B cell (primary cell): Measurements from ENCODE around the gene PTGER2. TPM values are rescaled to one million over a fixed set of nuclear protein-coding genes. Genes with fewer than 3 reads are reported as not detected.

ENCODE experiments used
- ATAC-seq: fragments of 200-7000 bp; cut with Tn5 transposase; one replicate; pipeline ENCODE4 v1.10.0; 2021; ENCODE audit warnings: low read depth, mild to moderate bottlenecking, moderate number of reproducible peaks, moderate library complexity
- CTCF ChIA-PET: fragments of 350-600 bp; sonication (Branson Sonifier 250); formaldehyde crosslinking; loops from one replicate; lab custom pipeline; 2021; ENCODE audit warnings: antibody characterized with exemption, inconsistent platforms; lab: Charles Lee
- POLR2A ChIA-PET: fragments of 350-600 bp; sonication (Branson Sonifier 250); formaldehyde crosslinking; loops from one replicate; lab custom pipeline; 2021; ENCODE audit warnings: antibody characterized with exemption; lab: Charles Lee
- DNase-seq: peaks from one replicate; pipeline ENCODE4 v3.0.0; 2013
- H2AFZ ChIP-seq: 2 replicates; pipeline ENCODE4 v1.6.1; 2012; ENCODE audit warnings: mild to moderate bottlenecking, low read depth, low read length; ENCODE audit not compliant: insufficient read depth, poor library complexity, severe bottlenecking
- H3K27ac ChIP-seq, 2 donors: 1 replicate in 1 of 2; 2 replicates in 1 of 2; pipeline ENCODE4 v1.5.1; 2012 to 2013; ENCODE audit warnings: low read length in 2 of 2, mild to moderate bottlenecking in 2 of 2, moderate library complexity in 1 of 2
- H3K27me3 ChIP-seq, 4 experiments: fragments of 200-600 bp in 1 of 4; sonication (generic) in 1 of 4; replicated peaks in 1 of 4; 1 replicate in 2 of 4; 2 replicates in 2 of 4; pipeline versions ENCODE4 v1.6.1 to v1.7.0; 2013 to 2016; ENCODE audit warnings: low read length in 3 of 4, mild to moderate bottlenecking in 2 of 4, mixed read lengths in 1 of 4, moderate library complexity in 1 of 4; ENCODE audit not compliant: insufficient read depth in 4 of 4, control insufficient read depth in 3 of 4; ENCODE audit errors: control extremely low read depth in 1 of 4
- H3K36me3 ChIP-seq, 2 experiments: replicated peaks in 1 of 2; 1 replicate in 1 of 2; 2 replicates in 1 of 2; pipeline versions ENCODE4 v1.6.1 to v1.7.1; 2013; ENCODE audit warnings: low read length in 1 of 2; ENCODE audit not compliant: insufficient read depth in 2 of 2, control insufficient read depth in 1 of 2; ENCODE audit errors: control extremely low read depth in 1 of 2, extremely low read depth in 1 of 2
- H3K4me1 ChIP-seq, 2 donors: fragments of 200-600 bp in 1 of 2; sonication (generic) in 1 of 2; 1 replicate in 1 of 2; 2 replicates in 1 of 2; pipeline versions ENCODE4 v1.5.1 to v1.6.1; 2013 to 2017; ENCODE audit warnings: low read length in 2 of 2; ENCODE audit not compliant: control insufficient read depth in 2 of 2, insufficient read depth in 2 of 2
- H3K4me2 ChIP-seq: replicated peaks from 2 replicates; pipeline ENCODE3; 2012; ENCODE audit warnings: mild to moderate bottlenecking, low read depth, low read length; ENCODE audit not compliant: poor library complexity, severe bottlenecking
- H3K4me3 ChIP-seq, 5 experiments: fragments of 200-600 bp in 1 of 5; sonication (generic) in 1 of 5; 1 replicate in 3 of 5; 2 replicates in 2 of 5; pipeline versions ENCODE4 v1.5.1 to v1.7.0; 2011 to 2016; ENCODE audit warnings: low read length in 4 of 5, mild to moderate bottlenecking in 4 of 5, low read depth in 2 of 5, control low read depth in 1 of 5, moderate library complexity in 1 of 5; ENCODE audit not compliant: insufficient read depth in 1 of 5; ENCODE audit errors: control extremely low read depth in 1 of 5, extremely low read depth in 1 of 5
- H3K79me2 ChIP-seq: fragments of 200-600 bp; sonication (generic); one replicate; pipeline ENCODE4 v1.6.0; 2016; ENCODE audit warnings: low read length; ENCODE audit not compliant: control insufficient read depth, insufficient read depth
- H3K9ac ChIP-seq: fragments of 200-600 bp; sonication (generic); 2 replicates; pipeline ENCODE4 v1.6.1; 2017; ENCODE audit warnings: mild to moderate bottlenecking, low read length, moderate library complexity
- H3K9me3 ChIP-seq, 3 donors: one replicate each; pipeline versions ENCODE4 v1.6.1 to v1.7.1; 2013; ENCODE audit warnings: low read length in 2 of 3; ENCODE audit not compliant: control insufficient read depth in 2 of 3, insufficient read depth in 1 of 3; ENCODE audit errors: control extremely low read depth in 1 of 3
- H4K20me1 ChIP-seq: 2 replicates; pipeline ENCODE4 v1.6.0; 2012; ENCODE audit warnings: mild to moderate bottlenecking, low read length; ENCODE audit not compliant: insufficient read depth, control insufficient read depth, poor library complexity, severe bottlenecking
- H3K27ac Mint-ChIP-seq: one replicate; pipeline ENCODE4 v1.8.0; 2021; ENCODE audit warnings: mixed read lengths
- H3K27me3 Mint-ChIP-seq: one replicate; pipeline ENCODE4 v1.8.0; 2021; ENCODE audit warnings: mixed read lengths
- H3K4me1 Mint-ChIP-seq: one replicate; pipeline ENCODE4 v1.8.0; 2021; ENCODE audit warnings: mixed read lengths
- H3K4me3 Mint-ChIP-seq: one replicate; pipeline ENCODE4 v1.8.0; 2021; ENCODE audit warnings: mixed read lengths
- H3K9me3 Mint-ChIP-seq: one replicate; pipeline ENCODE4 v1.8.0; 2022; ENCODE audit warnings: mixed read lengths; ENCODE audit not compliant: insufficient read depth
- CTCF ChIP-seq: fragments of 200-600 bp; IDR thresholded peaks from one replicate; pipeline ENCODE4 v1.8.0; 2022; ENCODE audit warnings: antibody characterized with exemption, mild to moderate bottlenecking
- EZH2 ChIP-seq: IDR thresholded peaks from 2 replicates; pipeline ENCODE4 v1.6.1; 2012; ENCODE audit warnings: borderline replicate concordance, low read depth, mild to moderate bottlenecking, moderate library complexity, low read length; ENCODE audit not compliant: insufficient read depth, poor library complexity, severe bottlenecking
- WGBS: methylation state at CpG from one replicate; pipeline ENCODE4 v1.1.5; 2013; ENCODE audit warnings: missing lambda C conversion rate; ENCODE audit not compliant: insufficient coverage; 5-methylcytosine and 5-hydroxymethylcytosine counted together
- intact Hi-C: fragments of 100-400 bp; cut with micrococcal nuclease; formaldehyde crosslinking; loops from one replicate; pipeline ENCODE4 v1.10.0; 2022
- polyA plus RNA-seq: library from polyadenylated mRNA; depleted of rRNA; stranded (reverse); fragments of >200 nt; gene quantifications from 2 replicates; pipeline ENCODE4 v1.2.3, GENCODE V29; 2012
- total RNA-seq, 2 donors: library from RNA; stranded (reverse); fragments of 120-200 nt in 1 of 2; gene quantifications; 1 replicate in 1 of 2; 2 replicates in 1 of 2; pipeline versions ENCODE4 v1.2.3 to v1.2.4, GENCODE V29; 2013 to 2022

Gene PTGER2
- total and polyA plus RNA-seq, 2 donors (not counting 1 experiment from before 2014, with no cell fraction given) = 0.32 to 0.92 TPM

- ChIA-PET POLR2A (no interaction called here), CTCF (no interaction called here)
- TF ChIP-seq EZH2 (no peak), CTCF (no peak)
- no peak overlapping the region for H3K4me3 Mint-ChIP-seq
- WGBS = 83% methylated on average over 5 of the region's 7 CpGs
- Histone ChIP-seq H3K27ac (no peak overlapping the region), H3K4me2 (no peak overlapping the region), H3K9ac (no peak overlapping the region), H2AFZ (no peak overlapping the region), H3K27me3 (peaks cover 0 to 25% (median 13%) of the 10 kb centered on the region in 4 experiments), H3K4me1 (no peaks in the 10 kb centered on the region), H3K9me3 (peaks cover 0 to 1% (median 0%) of the 10 kb centered on the region in 3 donors), H3K79me2 (no peaks in the 10 kb centered on the region), H4K20me1 (no peaks in the 10 kb centered on the region), H3K36me3 (no peaks in the 10 kb centered on the region), H3K4me3 (no peak overlapping the region)
- no peak overlapping the region for H3K27ac Mint-ChIP-seq
- H3K4me1 Mint-ChIP-seq = no peaks in the 10 kb centered on the region
- ATAC-seq (no peak), DNase-seq (no peak)
- H3K9me3 Mint-ChIP-seq = no peaks in the 10 kb centered on the region
- intact Hi-C loops = no loop called here
- peaks cover 37% of the 10 kb centered on the region for H3K27me3 Mint-ChIP-seq
Measured at GRCh38 chr14:52351233-52352060, 37.3 kb downstream of the PTGER2 start.

GRCh38 chr14:52352061-52352491 is 38.0 kb downstream of the PTGER2 start:
- Mint-ChIP-seq H3K27ac (no peak overlapping the region), H3K27me3 (peaks cover 42% of the 10 kb centered on the region), H3K9me3 (no peaks in the 10 kb centered on the region), H3K4me3 (no peak overlapping the region), H3K4me1 (no peaks in the 10 kb centered on the region)
- intact Hi-C loops = no loop called here
- ChIA-PET CTCF (no interaction called here), POLR2A (no interaction called here)
- WGBS = 18% methylated on average over 2 of the region's 3 CpGs
- Histone ChIP-seq H3K36me3 (no peaks in the 10 kb centered on the region), H3K4me2 (no peak overlapping the region), H3K27ac (no peak overlapping the region), H3K27me3 (peaks cover 0 to 25% (median 13%) of the 10 kb centered on the region in 4 experiments), H3K9ac (no peak overlapping the region), H4K20me1 (no peaks in the 10 kb centered on the region), H2AFZ (no peak overlapping the region), H3K4me1 (no peaks in the 10 kb centered on the region), H3K4me3 (no peak overlapping the region), H3K9me3 (no peaks in the 10 kb centered on the region), H3K79me2 (no peaks in the 10 kb centered on the region)
- TF ChIP-seq CTCF = no peak
- no peak for TF ChIP-seq EZH2
- ATAC-seq (no peak), DNase-seq (no peak)
